ENCODE results near the gene CDH12. TPM values are rescaled to one million over a fixed set of nuclear protein-coding genes. Genes with fewer than 3 reads are reported as not detected.

The CDH12 gene
- total and polyA plus RNA-seq, 10 of the 15 experiments (the other 5 are each of a cell fraction or from before 2014, with no cell fraction given): 0.03 to 0.16 TPM; not detected in 8

DNA sequence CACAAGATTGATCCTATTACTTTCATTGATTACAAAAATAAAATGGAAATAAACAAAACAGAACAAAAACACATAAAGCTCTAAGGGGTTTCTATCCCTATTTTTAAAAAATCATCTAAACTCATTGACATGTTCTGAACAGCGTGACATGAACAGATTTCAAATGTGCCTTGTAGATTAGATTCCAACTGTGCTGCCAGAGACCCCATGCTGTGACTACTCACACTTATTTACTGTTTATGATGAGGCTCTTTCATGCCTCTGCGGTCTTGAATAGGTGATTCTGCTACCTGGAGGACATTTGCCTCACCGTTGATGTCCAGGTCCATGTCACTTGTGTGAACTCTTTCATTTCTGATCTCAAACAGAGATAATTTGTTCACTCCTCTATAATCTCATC lies 990.2 kb downstream of the CDH12 start (continued):
- TF ChIP-seq, protein P1, sequence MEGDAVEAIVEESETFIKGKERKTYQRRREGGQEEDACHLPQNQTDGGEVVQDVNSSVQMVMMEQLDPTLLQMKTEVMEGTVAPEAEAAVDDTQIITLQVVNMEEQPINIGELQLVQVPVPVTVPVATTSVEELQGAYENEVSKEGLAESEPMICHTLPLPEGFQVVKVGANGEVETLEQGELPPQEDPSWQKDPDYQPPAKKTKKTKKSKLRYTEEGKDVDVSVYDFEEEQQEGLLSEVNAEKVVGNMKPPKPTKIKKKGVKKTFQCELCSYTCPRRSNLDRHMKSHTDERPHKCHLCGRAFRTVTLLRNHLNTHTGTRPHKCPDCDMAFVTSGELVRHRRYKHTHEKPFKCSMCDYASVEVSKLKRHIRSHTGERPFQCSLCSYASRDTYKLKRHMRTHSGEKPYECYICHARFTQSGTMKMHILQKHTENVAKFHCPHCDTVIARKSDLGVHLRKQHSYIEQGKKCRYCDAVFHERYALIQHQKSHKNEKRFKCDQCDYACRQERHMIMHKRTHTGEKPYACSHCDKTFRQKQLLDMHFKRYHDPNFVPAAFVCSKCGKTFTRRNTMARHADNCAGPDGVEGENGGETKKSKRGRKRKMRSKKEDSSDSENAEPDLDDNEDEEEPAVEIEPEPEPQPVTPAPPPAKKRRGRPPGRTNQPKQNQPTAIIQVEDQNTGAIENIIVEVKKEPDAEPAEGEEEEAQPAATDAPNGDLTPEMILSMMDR (IDR thresholded peaks at IDR 0.05 in 2 of 3, conservative IDR thresholded peaks at IDR 0.05 in 1 of 3; ENCODE audit: control insufficient read depth in 2 of 3, extremely low read depth in 1 of 3, insufficient read depth in 1 of 3, low read depth in 3 of 3, low read length in 3 of 3): no peak

DNA sequence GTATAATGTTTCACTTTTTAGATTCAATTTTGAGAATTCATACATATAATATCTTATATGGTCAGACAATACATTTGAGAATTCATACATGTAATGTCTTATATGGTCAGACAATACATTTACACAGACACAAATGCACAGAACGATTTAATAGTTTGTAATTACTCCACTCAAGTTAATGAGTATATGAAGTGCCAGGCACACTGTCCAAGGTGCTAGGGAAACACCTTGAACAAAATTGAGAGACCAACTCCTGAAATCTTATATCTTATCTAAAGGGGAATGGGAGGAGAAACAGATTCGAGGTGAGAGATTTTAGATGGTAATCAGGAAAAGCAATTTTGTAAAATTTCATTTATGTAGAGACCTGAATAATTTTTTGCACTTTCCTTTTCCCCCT lies 994.7 kb downstream of the CDH12 start:
- H3K9ac ChIP-seq (ENCODE audit: control insufficient read depth, insufficient read depth, low read length): no peak overlapping the region
- no peak for TF ChIP-seq EP300 (IDR thresholded peaks at IDR 0.05; ENCODE audit: borderline replicate concordance in 1 of 2, control insufficient read depth in 1 of 2, low read depth in 2 of 2, low read length in 2 of 2)
- no peak for TF ChIP-seq POLR2A (IDR thresholded peaks at IDR 0.05; ENCODE audit: low read depth, low read length)
- no peak for TF ChIP-seq NRF1 (conservative IDR thresholded peaks at IDR 0.05; ENCODE audit: low read depth, low read length)
- no peak for TF ChIP-seq KDM1A (IDR thresholded peaks at IDR 0.05; ENCODE audit: borderline replicate concordance)
- TF ChIP-seq MXI1 (IDR thresholded peaks at IDR 0.05; ENCODE audit: low read depth, low read length): no peak
- TF ChIP-seq POU2F2 (IDR thresholded peaks at IDR 0.05; ENCODE audit: borderline replicate concordance, low read depth, low read length): no peak
- no peak for TF ChIP-seq RAD21 (IDR thresholded peaks at IDR 0.05; ENCODE audit: insufficient read depth, low read depth, low read length)
- TF ChIP-seq, protein P2, sequence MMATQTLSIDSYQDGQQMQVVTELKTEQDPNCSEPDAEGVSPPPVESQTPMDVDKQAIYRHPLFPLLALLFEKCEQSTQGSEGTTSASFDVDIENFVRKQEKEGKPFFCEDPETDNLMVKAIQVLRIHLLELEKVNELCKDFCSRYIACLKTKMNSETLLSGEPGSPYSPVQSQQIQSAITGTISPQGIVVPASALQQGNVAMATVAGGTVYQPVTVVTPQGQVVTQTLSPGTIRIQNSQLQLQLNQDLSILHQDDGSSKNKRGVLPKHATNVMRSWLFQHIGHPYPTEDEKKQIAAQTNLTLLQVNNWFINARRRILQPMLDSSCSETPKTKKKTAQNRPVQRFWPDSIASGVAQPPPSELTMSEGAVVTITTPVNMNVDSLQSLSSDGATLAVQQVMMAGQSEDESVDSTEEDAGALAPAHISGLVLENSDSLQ (IDR thresholded peaks at IDR 0.05): no peak
- TF ChIP-seq STAT3 (IDR thresholded peaks at IDR 0.05; ENCODE audit: low read depth, low read length): no peak
- no peak for TF ChIP-seq SP1 (IDR thresholded peaks at IDR 0.05; ENCODE audit: low read depth, low read length)
- TF ChIP-seq MAX (IDR thresholded peaks at IDR 0.05; ENCODE audit: low read depth, low read length): no peak
- no peak for TF ChIP-seq SMAD1 (IDR thresholded peaks at IDR 0.05; ENCODE audit: low read depth, partially characterized antibody)
- no peak for TF ChIP-seq PAX8 (IDR thresholded peaks at IDR 0.05)
- no peak for TF ChIP-seq IKZF1 (conservative IDR thresholded peaks at IDR 0.05)
- TF ChIP-seq, protein P3, sequence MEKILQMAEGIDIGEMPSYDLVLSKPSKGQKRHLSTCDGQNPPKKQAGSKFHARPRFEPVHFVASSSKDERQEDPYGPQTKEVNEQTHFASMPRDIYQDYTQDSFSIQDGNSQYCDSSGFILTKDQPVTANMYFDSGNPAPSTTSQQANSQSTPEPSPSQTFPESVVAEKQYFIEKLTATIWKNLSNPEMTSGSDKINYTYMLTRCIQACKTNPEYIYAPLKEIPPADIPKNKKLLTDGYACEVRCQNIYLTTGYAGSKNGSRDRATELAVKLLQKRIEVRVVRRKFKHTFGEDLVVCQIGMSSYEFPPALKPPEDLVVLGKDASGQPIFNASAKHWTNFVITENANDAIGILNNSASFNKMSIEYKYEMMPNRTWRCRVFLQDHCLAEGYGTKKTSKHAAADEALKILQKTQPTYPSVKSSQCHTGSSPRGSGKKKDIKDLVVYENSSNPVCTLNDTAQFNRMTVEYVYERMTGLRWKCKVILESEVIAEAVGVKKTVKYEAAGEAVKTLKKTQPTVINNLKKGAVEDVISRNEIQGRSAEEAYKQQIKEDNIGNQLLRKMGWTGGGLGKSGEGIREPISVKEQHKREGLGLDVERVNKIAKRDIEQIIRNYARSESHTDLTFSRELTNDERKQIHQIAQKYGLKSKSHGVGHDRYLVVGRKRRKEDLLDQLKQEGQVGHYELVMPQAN (conservative IDR thresholded peaks at IDR 0.05): no peak
- TF ChIP-seq PML (IDR thresholded peaks at IDR 0.05; ENCODE audit: low read length): no peak
- TF ChIP-seq RCOR1 (conservative IDR thresholded peaks at IDR 0.05; ENCODE audit: low read depth, low read length): no peak
- no peak for TF ChIP-seq EGR1 (IDR thresholded peaks at IDR 0.05; ENCODE audit: borderline replicate concordance in 1 of 2, low read depth in 2 of 2, low read length in 2 of 2)
- H3K4me3 ChIP-seq: no peak overlapping the region
- ChIA-PET RAD21 (ENCODE audit: unreplicated experiment) (no interaction called here), CTCF (no interaction called here), SMC1A (ENCODE audit: uncharacterized antibody, unreplicated experiment) (no interaction called here), POLR2A (no interaction called here)
- H3K9me3 ChIP-seq (replicated peaks; ENCODE audit: control insufficient read depth, insufficient read depth, low read length): no peaks in the 10 kb centered on the region
- ATAC-seq: no peak
- H2AFZ ChIP-seq (ENCODE audit: control insufficient read depth, low read depth, low read length): no peak overlapping the region
- no peaks in the 10 kb centered on the region for H3K79me2 ChIP-seq (ENCODE audit: control insufficient read depth, insufficient read depth, low read length)
- no peak for FAIRE-seq
- H3K27ac ChIP-seq (ENCODE audit: control insufficient read depth, insufficient read depth): no peak overlapping the region
- no peak for DNase-seq (ENCODE audit: low read depth, low spot score)
- H3K4me2 ChIP-seq (ENCODE audit: control insufficient read depth, insufficient read depth): no peak overlapping the region
- in situ Hi-C loops (cut with MboI): no loop called here
- intact Hi-C loops (cut with micrococcal nuclease; ENCODE audit: unreplicated experiment): no loop called here
- no peaks in the 10 kb centered on the region for H4K20me1 ChIP-seq (ENCODE audit: control insufficient read depth, insufficient read depth)
- no peaks in the 10 kb centered on the region for H3K4me1 ChIP-seq (ENCODE audit: control insufficient read depth, insufficient read depth, low read length)
- 0% methylated on average over 2 of the region's 2 CpGs for WGBS (ENCODE audit: insufficient coverage, insufficient replicate concordance, low lambda C conversion rate, missing lambda C conversion rate)
- BruUV-seq (replicated peaks): no TSS peak
- no peaks in the 10 kb centered on the region for H3K36me3 ChIP-seq (ENCODE audit: control insufficient read depth in 2 of 2, insufficient read depth in 2 of 2, low read length in 1 of 2)
- H3K27me3 ChIP-seq (replicated peaks in 1 of 2; ENCODE audit: control insufficient read depth in 2 of 2, insufficient read depth in 2 of 2, low read length in 1 of 2): no peaks in the 10 kb centered on the region

Measured in GM12878 (cell line).